Bronchial epithelial cell (primary cell): ENCODE measurements around the gene ACAP2. TPM values are rescaled to one million over a fixed set of nuclear protein-coding genes. Genes with fewer than 3 reads are reported as not detected.

Experiments used
- DNase-seq: peaks from one replicate; pipeline ENCODE4 v3.0.0-alpha.2; 2010; ENCODE audit warnings: low read depth
- FAIRE-seq: peaks from 2 replicates; lab custom pipeline; 2011; peaks lifted over from hg19 to GRCh38; lab: Jason Lieb, UNC
- H3K27me3 ChIP-seq: 2 replicates; pipeline ENCODE4 v1.5.1; 2011; ENCODE audit warnings: low read length; ENCODE audit not compliant: control insufficient read depth, insufficient read depth
- H3K36me3 ChIP-seq: 2 replicates; pipeline ENCODE4 v1.5.1; 2011; ENCODE audit warnings: low read length; ENCODE audit not compliant: control insufficient read depth, insufficient read depth
- H3K4me3 ChIP-seq: 2 replicates; pipeline ENCODE4 v1.5.1; 2011; ENCODE audit warnings: mild to moderate bottlenecking, low read depth, low read length, control low read depth
- CTCF ChIP-seq: IDR thresholded peaks from 2 replicates; pipeline ENCODE4 v1.5.1; 2011; ENCODE audit warnings: mild to moderate bottlenecking, moderate library complexity, low read length, control low read depth, inconsistent platforms; ENCODE audit not compliant: insufficient read depth, severe bottlenecking
- total RNA-seq: library from RNA; depleted of rRNA; stranded (reverse); fragments of >200 nt; gene quantifications from 2 replicates; pipeline ENCODE4 v1.2.1, GENCODE V29; 2014

ACAP2 gene
- total RNA-seq, 1 donor from 2014 or later = 51.9 TPM

GRCh38 chr3:195416795-195417194 lies 26.0 kb downstream of the ACAP2 start:
- DNase-seq (peak; percentile 58), FAIRE-seq (no peak)
- TF ChIP-seq CTCF = no peak
- Histone ChIP-seq H3K4me3 (no peak overlapping the region), H3K27me3 (no peaks in the 10 kb centered on the region), H3K36me3 (no peaks in the 10 kb centered on the region)

- FAIRE-seq (no peak), DNase-seq (no peak)
- Histone ChIP-seq H3K27me3 (no peaks in the 10 kb centered on the region), H3K4me3 (no peak overlapping the region), H3K36me3 (no peaks in the 10 kb centered on the region)
- TF ChIP-seq CTCF = no peak
These were observed 31.0 kb downstream of the ACAP2 start for GRCh38 chr3:195411836-195412235.

DNA sequence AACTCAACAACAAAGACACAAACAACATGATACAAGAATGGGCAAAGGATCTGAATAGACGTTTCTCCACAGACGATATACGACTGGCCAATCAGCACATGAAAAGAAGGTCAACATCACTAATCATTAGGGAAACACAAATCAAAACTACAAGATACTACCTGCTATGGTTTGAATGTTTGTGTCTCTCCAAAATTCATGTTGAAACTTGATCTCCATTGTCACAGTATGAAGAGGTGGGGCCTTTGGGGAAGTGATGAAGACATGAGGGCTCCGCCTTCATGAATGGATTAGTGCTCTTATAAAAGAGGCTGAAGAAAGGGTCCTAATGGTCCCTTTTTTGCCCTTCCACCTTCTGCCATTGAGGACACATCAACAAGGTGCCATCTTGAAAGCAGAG lies 32.3 kb downstream of the ACAP2 start:
- Histone ChIP-seq H3K36me3 (no peaks in the 10 kb centered on the region), H3K4me3 (no peak overlapping the region), H3K27me3 (no peaks in the 10 kb centered on the region)
- TF ChIP-seq CTCF = no peak
- DNase-seq = peak; percentile 55
- FAIRE-seq = no peak

GRCh38 chr3:195407531-195408409 lies 35.0 kb downstream of the ACAP2 start:
- H3K4me3 ChIP-seq = no peak overlapping the region
- no peak for FAIRE-seq
- H3K27me3 ChIP-seq = no peaks in the 10 kb centered on the region
- DNase-seq = no peak
- no peak for TF ChIP-seq CTCF
- no peaks in the 10 kb centered on the region for H3K36me3 ChIP-seq

DNA sequence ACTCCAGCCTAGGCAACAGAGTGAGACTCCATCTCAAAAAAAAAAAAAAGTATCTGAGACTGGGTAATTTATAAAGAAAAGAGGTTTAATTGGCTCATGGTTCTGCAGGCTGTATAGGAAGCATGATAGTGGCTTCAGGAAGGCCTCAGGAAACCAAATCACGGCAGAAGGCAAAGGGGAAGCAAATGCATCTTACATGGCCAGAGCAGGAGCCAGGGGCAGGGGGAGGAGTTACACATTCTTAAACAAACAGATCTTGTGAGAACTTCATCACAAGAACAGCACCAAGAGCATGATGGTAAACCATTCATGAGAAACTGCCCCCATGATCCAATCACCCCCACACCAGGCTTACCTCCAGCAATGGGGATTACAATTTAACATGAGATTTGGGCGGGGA lies 37.2 kb downstream of the ACAP2 start:
- no peaks in the 10 kb centered on the region for H3K36me3 ChIP-seq
- DNase-seq (no peak), FAIRE-seq (no peak)
- H3K27me3 ChIP-seq = no peaks in the 10 kb centered on the region
- H3K4me3 ChIP-seq = no peak overlapping the region
- TF ChIP-seq CTCF = no peak
